Hippocampal formation (tissue), 2 donors: ENCODE data around the gene EIF3L.

ENCODE experiments used
- DNase-seq, 2 donors: peaks; one replicate each; lab custom pipeline; 2025; lab: John Stamatoyannopoulos, UW

EIF3L gene

GRCh38 chr22:37926771-37927636 is 77.8 kb downstream of the EIF3L start:
- no peak for DNase-seq

GRCh38 chr22:37927637-37927936 is 78.4 kb downstream of the EIF3L start:
- DNase-seq, result no peak

- no peak for DNase-seq
Measured at GRCh38 chr22:37929390-37929789, 80.2 kb downstream of the EIF3L start.

GRCh38 chr22:37930270-37930951 is 81.2 kb downstream of the EIF3L start:
- peak in 1 of 2 donors; percentile 21 for DNase-seq

GRCh38 chr22:37930952-37931440 is 81.8 kb downstream of the EIF3L start:
- no peak for DNase-seq

GRCh38 chr22:37931893-37932389 is 82.7 kb downstream of the EIF3L start:
- no peak for DNase-seq

GRCh38 chr22:37932401-37932800 is 83.2 kb downstream of the EIF3L start:
- no peak for DNase-seq

GRCh38 chr22:37932821-37933578 is 83.8 kb downstream of the EIF3L start:
- DNase-seq, result no peak

- DNase-seq, result peak; percentile 55 to 79
Measured at GRCh38 chr22:37933711-37934376, 84.6 kb downstream of the EIF3L start.
